GM19099 (cell line): Measurements from ENCODE around the gene ZC4H2.

Experiments
- POLR2A ChIP-seq: IDR thresholded peaks from 3 replicates; pipeline ENCODE4 v1.6.1; 2011; ENCODE audit warnings: low read depth; ENCODE audit not compliant: insufficient read length; ENCODE audit errors: extremely low read depth

ZC4H2 gene

DNA sequence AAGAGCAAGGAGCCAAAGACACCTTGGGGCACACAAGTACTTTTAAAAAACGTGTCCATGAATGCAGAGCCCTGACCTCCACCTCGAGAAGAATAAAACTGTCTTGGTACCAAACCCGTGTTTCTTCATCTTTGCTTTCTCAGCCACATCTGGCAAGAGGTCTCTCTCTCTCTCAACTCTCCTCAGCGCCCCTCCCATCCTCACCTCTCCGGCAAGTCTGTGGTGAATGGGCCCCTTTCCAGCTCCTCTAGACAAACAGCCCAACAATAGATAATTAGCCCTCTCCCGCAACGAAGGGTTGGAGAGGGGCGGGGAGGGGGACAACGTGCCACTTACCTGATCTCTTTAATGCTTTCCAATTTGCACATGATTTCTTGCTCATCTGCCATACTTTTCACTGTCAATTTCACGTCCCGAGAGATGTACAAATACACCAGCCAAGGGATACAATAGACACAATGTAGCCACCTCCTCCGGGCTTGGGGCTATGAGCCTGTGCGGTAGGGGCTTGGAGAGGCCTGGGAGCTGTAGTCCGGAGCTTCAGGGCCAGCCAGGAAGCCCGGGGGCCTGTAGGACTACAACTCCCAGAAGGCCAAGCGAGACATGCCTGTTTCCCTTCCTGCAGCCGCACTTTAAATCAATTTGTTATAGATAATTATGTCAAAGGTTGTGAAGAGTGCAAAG is at the start of gene ZC4H2:
Gene ZC4H2, minus strand, starts transcription at position 462 of the 684 bp plus-strand sequence. Its CDS starts 73 bp downstream, at position 389.
- TF ChIP-seq POLR2A: no peak

GRCh38 chrX:65017451-65017850 is 41.2 kb upstream of the ZC4H2 start:
- no peak for TF ChIP-seq POLR2A

DNA sequence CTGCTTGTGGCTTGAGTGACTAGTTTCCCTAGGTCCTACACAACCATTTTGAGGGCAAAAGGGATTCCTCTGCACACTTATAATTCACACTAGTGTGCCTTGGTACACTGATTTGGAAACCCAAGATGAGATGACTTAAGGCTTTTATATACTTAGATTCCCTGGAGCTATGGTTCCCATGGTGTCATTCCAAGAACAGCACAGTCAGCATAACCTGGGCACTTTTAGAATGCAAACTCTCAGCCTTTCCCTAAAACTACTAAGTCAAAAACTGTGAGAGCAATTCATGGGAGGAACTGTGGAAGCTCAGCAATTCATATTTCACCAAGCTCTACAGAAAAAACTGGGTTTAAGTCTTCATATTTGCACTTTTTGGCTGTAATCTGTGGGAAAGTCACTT is 38.0 kb upstream of the ZC4H2 start:
- no peak for TF ChIP-seq POLR2A

DNA sequence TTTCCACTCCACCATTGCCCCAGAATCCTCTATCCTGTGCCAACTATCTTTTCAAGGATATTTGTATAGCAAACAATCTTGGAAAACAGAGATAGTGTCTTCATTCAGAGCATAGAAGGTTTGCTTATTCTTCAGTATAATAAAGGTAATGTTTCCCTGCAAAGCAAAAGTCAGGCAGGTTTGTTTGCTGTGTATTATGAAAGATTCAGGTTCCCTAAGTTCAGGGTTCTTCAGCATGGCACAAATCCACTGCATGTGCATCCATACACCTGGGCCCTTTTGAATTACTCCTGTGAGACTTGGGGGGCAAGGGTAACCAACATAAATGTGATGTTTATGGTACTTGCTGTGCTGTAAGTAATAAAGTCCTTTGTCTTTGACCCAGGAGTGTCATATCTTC is 33.2 kb upstream of the ZC4H2 start:
- TF ChIP-seq POLR2A: no peak

- no peak for TF ChIP-seq POLR2A
Observed at GRCh38 chrX:64996805-64997204, 20.6 kb upstream of the ZC4H2 start.

GRCh38 chrX:64994131-64994798 is 18.0 kb upstream of the ZC4H2 start:
- no peak for TF ChIP-seq POLR2A

DNA sequence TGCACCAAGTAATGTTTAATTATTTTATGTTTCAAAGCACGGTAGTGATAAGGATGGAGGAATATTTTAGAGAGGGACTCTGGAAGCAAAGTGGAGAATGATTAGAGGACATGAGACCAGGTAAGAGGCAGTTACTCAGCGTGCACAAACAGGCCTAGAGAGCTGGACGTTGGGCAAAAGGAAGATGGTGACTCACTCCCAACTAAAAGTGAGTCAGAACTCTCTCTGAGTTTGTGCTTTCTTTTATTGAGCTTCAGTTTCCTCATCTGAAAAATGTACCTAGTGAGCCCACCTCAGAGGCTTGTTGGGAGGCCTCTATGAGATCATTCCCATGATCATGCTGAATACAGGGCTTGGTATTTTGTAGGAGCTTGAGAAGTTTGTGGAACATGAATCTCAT is 1.6 kb upstream of the ZC4H2 start:
- no peak for TF ChIP-seq POLR2A

DNA sequence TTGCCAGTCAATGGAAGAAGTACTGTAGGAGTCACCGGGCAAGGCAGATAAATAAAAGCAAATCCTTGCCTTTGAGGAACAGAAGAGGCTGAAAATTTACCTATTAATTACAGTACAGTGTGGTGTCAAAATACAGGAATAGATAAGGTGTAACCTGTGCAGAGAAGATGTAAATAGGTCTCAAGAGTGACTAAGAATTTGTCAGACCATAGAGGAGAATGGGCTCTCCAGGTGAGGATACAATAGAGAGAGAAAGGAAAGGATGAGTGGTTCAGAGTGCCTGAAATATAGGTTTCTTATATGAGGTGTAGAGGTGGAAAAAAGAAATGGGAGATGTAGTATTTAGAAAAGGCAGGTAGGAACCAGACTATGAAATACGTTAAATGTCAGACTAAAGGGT is 801 bp upstream of the ZC4H2 start:
- TF ChIP-seq POLR2A: no peak

DNA sequence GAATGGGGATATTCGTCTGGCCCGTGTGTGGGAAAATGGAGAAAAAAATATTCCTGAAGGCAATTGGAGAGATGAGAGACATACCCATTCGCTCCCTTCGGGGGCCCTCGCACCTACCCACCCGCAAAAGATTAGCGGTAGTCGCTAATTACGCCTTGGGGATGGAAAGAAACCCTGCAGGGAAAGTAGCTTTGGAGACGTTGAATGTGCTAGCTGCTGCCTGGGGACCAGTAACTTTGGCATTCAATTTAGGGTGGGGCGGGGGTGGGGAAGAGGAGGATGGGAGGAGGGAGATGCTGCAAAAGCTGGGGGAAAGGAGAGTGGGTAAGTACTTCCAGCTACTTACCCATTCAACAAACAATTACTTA is 407 bp upstream of the ZC4H2 start:
- no peak for TF ChIP-seq POLR2A

DNA sequence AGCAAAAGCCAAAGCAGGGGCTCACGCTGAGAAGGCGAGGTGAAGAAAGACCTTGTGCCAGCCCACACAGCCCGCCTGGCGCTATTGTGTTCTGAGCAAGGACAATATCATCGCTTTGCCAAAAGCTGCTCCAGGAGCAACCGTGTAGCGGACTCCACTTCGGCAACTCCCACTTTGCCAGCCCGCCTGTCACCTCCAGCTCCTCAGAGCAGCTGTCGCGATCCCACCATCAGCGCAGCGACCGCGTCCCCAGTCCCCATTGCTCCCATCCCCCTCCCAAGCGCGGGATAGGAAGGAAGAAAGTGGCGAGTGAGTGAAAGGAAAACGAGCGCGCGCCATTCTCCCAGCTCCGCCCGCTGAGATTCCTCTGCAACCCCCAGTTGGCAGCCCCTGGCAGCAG is 759 bp downstream of the ZC4H2 start:
- TF ChIP-seq POLR2A: no peak

GRCh38 chrX:64925480-64925879 is 50.8 kb downstream of the ZC4H2 start:
- TF ChIP-seq POLR2A: no peak

GRCh38 chrX:64908121-64908520 is 68.1 kb downstream of the ZC4H2 start:
- TF ChIP-seq POLR2A: no peak

DNA sequence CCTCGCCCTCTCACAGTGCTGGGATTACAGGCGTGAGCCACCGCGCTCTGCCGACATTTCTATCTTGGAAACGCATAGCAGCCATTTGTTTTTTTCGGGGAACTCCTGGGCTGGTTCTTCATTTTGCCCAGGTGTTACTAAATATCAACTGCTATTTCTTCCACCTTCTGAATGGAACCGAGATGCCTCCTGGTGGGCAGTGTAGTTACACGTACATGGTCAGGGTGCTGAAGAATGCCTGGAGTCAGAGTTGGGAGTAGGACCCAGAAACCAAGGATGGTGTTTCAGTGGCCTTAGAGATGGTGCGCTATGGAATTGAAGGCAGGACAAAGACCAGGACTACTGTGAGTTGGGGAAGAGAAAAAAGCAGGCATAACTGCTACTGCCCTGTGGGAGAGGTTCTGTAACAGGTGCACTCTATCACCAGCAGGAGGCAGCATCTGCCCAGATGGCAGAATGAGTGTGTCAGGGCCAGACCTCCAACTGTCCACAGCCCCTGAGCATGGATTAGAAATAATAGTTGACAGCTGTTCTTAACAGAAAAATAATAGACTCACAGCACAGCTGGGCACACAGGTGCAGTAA is 81.7 kb downstream of the ZC4H2 start:
- no peak for TF ChIP-seq POLR2A

- TF ChIP-seq POLR2A: no peak
Observed at GRCh38 chrX:64885850-64886249, 90.4 kb downstream of the ZC4H2 start.

DNA sequence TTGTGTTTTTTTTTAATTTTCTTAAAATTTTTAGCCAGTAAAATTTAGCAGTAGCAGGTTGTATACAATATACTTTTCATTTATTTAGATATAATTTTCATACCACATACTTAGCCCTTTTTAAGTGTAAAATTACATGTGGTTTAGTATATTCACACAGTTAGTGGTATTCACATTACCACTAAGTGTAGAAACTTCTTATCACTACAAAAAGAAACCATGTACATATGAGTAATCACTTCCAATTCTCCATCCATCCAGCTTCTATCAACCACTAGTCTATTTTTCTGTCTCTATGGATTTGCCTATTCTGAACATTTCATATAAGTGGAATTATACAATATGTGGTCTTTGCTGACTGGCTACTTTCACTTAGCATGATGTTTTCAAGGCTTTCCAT is 109.0 kb downstream of the ZC4H2 start:
- TF ChIP-seq POLR2A: no peak
